Keratinocyte (primary cell): ENCODE measurements around the gene COL4A4. TPM values are rescaled to one million over a fixed set of nuclear protein-coding genes. Genes with fewer than 3 reads are reported as not detected.

Experiments
- DNase-seq: peaks from one replicate; pipeline ENCODE4 v3.0.0-alpha.2; 2011; ENCODE audit warnings: low read depth, missing footprints, low spot score
- FAIRE-seq: peaks from 2 replicates; lab custom pipeline; 2011; peaks lifted over from hg19 to GRCh38; lab: Jason Lieb, UNC
- H2AFZ ChIP-seq: 2 replicates; pipeline ENCODE4 v1.6.0; 2012; ENCODE audit warnings: low read length, control low read depth, inconsistent platforms; ENCODE audit not compliant: control insufficient read depth
- H3K27ac ChIP-seq: 2 replicates; pipeline ENCODE4 v1.5.1; 2011; ENCODE audit warnings: low read length; ENCODE audit not compliant: control insufficient read depth, insufficient read depth
- H3K27me3 ChIP-seq: 3 replicates; pipeline ENCODE4 v1.6.0; 2011; ENCODE audit warnings: low read length; ENCODE audit not compliant: control insufficient read depth, insufficient read depth; ENCODE audit errors: extremely low read depth
- H3K36me3 ChIP-seq, 2 experiments: 2 replicates in 1 of 2; 3 replicates in 1 of 2; pipeline ENCODE4 v1.5.1; 2011; ENCODE audit warnings: low read length in 2 of 2, mild to moderate bottlenecking in 1 of 2; ENCODE audit not compliant: control insufficient read depth in 2 of 2, insufficient read depth in 2 of 2; ENCODE audit errors: extremely low read depth in 1 of 2
- H3K4me1 ChIP-seq: 3 replicates; pipeline ENCODE4 v1.5.1; 2011; ENCODE audit warnings: low read length; ENCODE audit not compliant: control insufficient read depth, insufficient read depth; ENCODE audit errors: extremely low read depth
- H3K4me2 ChIP-seq: 3 replicates; pipeline ENCODE4 v1.6.0; 2011; ENCODE audit warnings: low read depth, low read length; ENCODE audit not compliant: control insufficient read depth, insufficient read depth; ENCODE audit errors: extremely low read depth
- H3K4me3 ChIP-seq, 3 experiments: fragments of 200-600 bp in 1 of 3; sonication (generic) in 1 of 3; 2 replicates in 2 of 3; 3 replicates in 1 of 3; pipeline ENCODE4 v1.5.1; 2011 to 2016; ENCODE audit warnings: low read length in 3 of 3, mild to moderate bottlenecking in 3 of 3, control low read depth in 2 of 3, inconsistent platforms in 1 of 3, low read depth in 1 of 3, mixed read lengths in 1 of 3, mixed run types in 1 of 3, moderate library complexity in 1 of 3; ENCODE audit not compliant: control insufficient read depth in 2 of 3, insufficient read depth in 2 of 3; ENCODE audit errors: extremely low read depth in 1 of 3
- H3K79me2 ChIP-seq: 2 replicates; pipeline ENCODE4 v1.6.0; 2012; ENCODE audit warnings: low read length; ENCODE audit not compliant: control insufficient read depth, insufficient read depth
- H3K9ac ChIP-seq: 3 replicates; pipeline ENCODE4 v1.6.0; 2011; ENCODE audit warnings: low read length; ENCODE audit not compliant: control insufficient read depth, insufficient read depth; ENCODE audit errors: extremely low read depth
- H3K9me1 ChIP-seq: 3 replicates; pipeline ENCODE4 v1.6.0; 2011; ENCODE audit warnings: low read length; ENCODE audit not compliant: control insufficient read depth, insufficient read depth; ENCODE audit errors: extremely low read depth
- H3K9me3 ChIP-seq: 2 replicates; pipeline ENCODE4 v1.5.1; 2012; ENCODE audit warnings: low read depth, low read length; ENCODE audit not compliant: control insufficient read depth
- H4K20me1 ChIP-seq: 3 replicates; pipeline ENCODE4 v1.6.0; 2011; ENCODE audit warnings: low read length; ENCODE audit not compliant: control insufficient read depth, insufficient read depth; ENCODE audit errors: extremely low read depth
- CTCF ChIP-seq, 3 experiments: IDR thresholded peaks in 1 of 3; conservative IDR thresholded peaks in 1 of 3; optimal IDR thresholded peaks in 1 of 3; 2 replicates in 2 of 3; 3 replicates in 1 of 3; pipeline versions ENCODE3 to v1.5.1; 2011; ENCODE audit warnings: low read length in 3 of 3, mild to moderate bottlenecking in 3 of 3, moderate library complexity in 2 of 3, control low read depth in 1 of 3, inconsistent platforms in 1 of 3; ENCODE audit not compliant: insufficient read depth in 2 of 3; ENCODE audit errors: extremely low read depth in 1 of 3
- EZH2 ChIP-seq: IDR thresholded peaks from one replicate; pipeline ENCODE4 v1.6.1; 2012; ENCODE audit warnings: inconsistent platforms, mild to moderate bottlenecking, low read length, moderate library complexity
- dilution Hi-C: fragments of 300-500 bp; cut with MboI; formaldehyde crosslinking; loops from one replicate; pipeline ENCODE4 v1.7.0; 2020; ENCODE audit warnings: low sequenced_read_pairs; ENCODE audit not compliant: extremely low pct_ligation_motif_present
- polyA plus RNA-seq, 5 experiments: library from polyadenylated mRNA; depleted of rRNA in 3 of 5; stranded (reverse) in 3 of 5; stranded (forward) in 1 of 5; unstranded in 1 of 5; fragments of >200 nt; gene quantifications; 1 replicate in 1 of 5; 2 replicates in 3 of 5; 3 replicates in 1 of 5; pipeline versions ENCODE4 v1.2.1 to v1.2.3, GENCODE V29; 2011 to 2012; ENCODE audit warnings: missing spikeins in 2 of 5, low read depth in 1 of 5, low replicate concordance in 1 of 5
- small RNA-seq, 3 experiments: library from RNA; depleted of rRNA; stranded (forward); fragments of <200 nt; gene quantifications; one replicate each; pipeline ENCODE3, GENCODE V24; 2012; ENCODE audit warnings: low read depth in 3 of 3, low replicate concordance in 1 of 3; ENCODE audit not compliant: insufficient read length in 3 of 3

The COL4A4 gene
- polyA plus RNA-seq, 1 donor (not counting 4 experiments of a cell fraction or from before 2014, with no cell fraction given): not detected

DNA sequence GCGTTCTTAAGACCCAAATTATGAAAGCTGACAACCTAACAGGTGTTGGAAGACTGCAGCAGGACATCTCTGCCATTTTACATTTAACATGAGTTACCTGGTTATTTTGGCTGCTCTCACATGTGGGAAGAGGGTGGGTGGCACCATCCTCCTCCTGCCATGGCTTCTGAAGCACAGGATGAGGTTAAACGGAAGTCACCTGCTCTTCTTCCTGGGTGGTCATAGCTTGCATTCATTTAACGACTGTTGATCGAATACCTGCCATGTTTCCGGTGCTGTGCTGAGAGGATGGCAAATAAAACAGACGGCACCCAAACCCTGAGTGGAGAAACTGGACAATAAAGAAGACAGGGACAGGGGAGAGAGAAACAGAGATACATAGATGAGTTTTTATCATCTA lies 210.2 kb downstream of the COL4A4 start:
- no peak overlapping the region for H3K4me2 ChIP-seq
- H3K27ac ChIP-seq: no peak overlapping the region
- no peak overlapping the region for H3K9ac ChIP-seq
- H2AFZ ChIP-seq: no peak overlapping the region
- no peak for TF ChIP-seq EZH2
- no peak for TF ChIP-seq CTCF (optimal IDR thresholded peaks at IDR 0.05 in 1 of 3, IDR thresholded peaks at IDR 0.05 in 1 of 3, conservative IDR thresholded peaks at IDR 0.05 in 1 of 3; ENCODE audit: extremely low read depth in 1 of 3, insufficient read depth in 2 of 3, low read length in 3 of 3)
- no peak for FAIRE-seq
- H4K20me1 ChIP-seq: no peaks in the 10 kb centered on the region
- H3K9me1 ChIP-seq: no peaks in the 10 kb centered on the region
- dilution Hi-C loops: no loop called here
- H3K4me1 ChIP-seq: peaks cover 8% of the 10 kb centered on the region
- H3K27me3 ChIP-seq: no peaks in the 10 kb centered on the region
- H3K4me3 ChIP-seq: no peak overlapping the region
- no peaks in the 10 kb centered on the region for H3K79me2 ChIP-seq
- H3K36me3 ChIP-seq: no peaks in the 10 kb centered on the region
- no peaks in the 10 kb centered on the region for H3K9me3 ChIP-seq
- no peak for DNase-seq

- Histone ChIP-seq H4K20me1 (no peaks in the 10 kb centered on the region), H3K4me2 (no peak overlapping the region), H3K79me2 (no peaks in the 10 kb centered on the region), H3K36me3 (no peaks in the 10 kb centered on the region), H3K4me3 (no peak overlapping the region), H3K4me1 (peaks cover 8% of the 10 kb centered on the region), H3K9me1 (no peaks in the 10 kb centered on the region), H3K27ac (no peak overlapping the region), H3K9me3 (no peaks in the 10 kb centered on the region), H2AFZ (no peak overlapping the region), H3K27me3 (no peaks in the 10 kb centered on the region), H3K9ac (no peak overlapping the region)
- dilution Hi-C loops: no loop called here
- DNase-seq: no peak
- TF ChIP-seq CTCF (optimal IDR thresholded peaks at IDR 0.05 in 1 of 3, IDR thresholded peaks at IDR 0.05 in 1 of 3, conservative IDR thresholded peaks at IDR 0.05 in 1 of 3; ENCODE audit: extremely low read depth in 1 of 3, insufficient read depth in 2 of 3, low read length in 3 of 3) (no peak), EZH2 (no peak)
- FAIRE-seq: no peak
These were observed 210.8 kb downstream of the COL4A4 start for GRCh38 chr2:226953206-226953605.

Small RNAs within 50 kb of the gene (small RNA-seq; reads per million reads assigned to genes)
- gene RF00554: 0 reads per million in 3 experiments

Other genes with a start within 250 kb of the COL4A4 start
- gene COL4A3, start 419 bp upstream of the COL4A4 start, polyA plus RNA-seq: not detected in 3 replicates
- gene MFF, start 161.0 kb upstream of the COL4A4 start, polyA plus RNA-seq: 38.3 to 72.5 TPM (median 62.8 TPM) in 3 replicates
- gene TM4SF20, start 215.1 kb upstream of the COL4A4 start, polyA plus RNA-seq: not detected in 3 replicates
- not detected in 3 replicates for gene SCYGR1, start 223.7 kb upstream of the COL4A4 start, polyA plus RNA-seq